Stromal cell of bone marrow (primary cell): ENCODE results near the gene ULK4.
"Not testable (repeated sequence)": the region's sequence is repeated elsewhere in the genome, so short reads cannot be mapped to it uniquely, and the experiment has no call there.

Source experiments
- DNase-seq: peaks from one replicate; pipeline ENCODE4 v3.0.0-alpha.2; 2012; ENCODE audit warnings: low read depth

The ULK4 gene

GRCh38 chr3:41315126-41315525, 646.8 kb downstream of the ULK4 start:
- no peak for DNase-seq

DNA sequence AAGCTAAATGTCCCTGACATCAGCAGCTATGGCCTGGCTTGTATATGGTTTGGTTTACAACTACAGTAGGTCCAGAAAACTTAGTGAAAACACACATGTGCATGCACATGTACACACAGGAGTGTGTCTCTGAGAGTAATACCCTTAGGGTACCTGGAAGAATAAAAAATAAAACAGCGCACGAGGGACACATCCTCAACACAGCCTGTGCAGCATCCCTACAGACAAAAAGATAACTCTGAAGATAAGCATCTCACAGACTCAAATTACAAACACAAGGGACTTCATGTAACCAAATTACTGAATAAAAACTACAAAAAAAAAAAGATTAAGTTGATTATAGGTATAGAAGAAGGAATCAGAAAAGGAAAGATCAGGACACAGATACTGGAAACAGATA, 653.8 kb downstream of the ULK4 start:
- no peak for DNase-seq

GRCh38 chr3:41307065-41307464, 654.8 kb downstream of the ULK4 start:
- no peak for DNase-seq

DNA sequence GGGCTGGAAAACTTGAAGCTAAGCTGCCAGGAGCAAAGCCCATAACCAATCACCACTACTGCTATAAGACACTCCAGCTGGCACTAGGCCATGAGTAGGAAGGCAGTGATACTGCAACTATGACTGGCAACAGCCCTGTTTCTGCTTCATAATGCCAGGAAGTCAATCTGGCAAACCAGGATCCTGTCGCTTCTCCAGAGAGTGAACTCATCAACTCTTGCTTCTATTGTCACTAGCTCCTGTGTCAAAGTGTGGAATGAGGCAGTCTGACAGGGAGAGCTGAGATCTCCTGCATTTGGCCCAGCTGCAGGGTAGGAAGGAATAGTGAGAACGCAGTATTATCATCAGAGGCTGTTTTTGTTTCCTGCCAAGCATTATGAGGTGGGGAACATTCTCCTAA, 657.3 kb downstream of the ULK4 start:
- peak; percentile 27 for DNase-seq

- DNase-seq: no peak
Measured at GRCh38 chr3:41302295-41302694, 659.6 kb downstream of the ULK4 start.

DNA sequence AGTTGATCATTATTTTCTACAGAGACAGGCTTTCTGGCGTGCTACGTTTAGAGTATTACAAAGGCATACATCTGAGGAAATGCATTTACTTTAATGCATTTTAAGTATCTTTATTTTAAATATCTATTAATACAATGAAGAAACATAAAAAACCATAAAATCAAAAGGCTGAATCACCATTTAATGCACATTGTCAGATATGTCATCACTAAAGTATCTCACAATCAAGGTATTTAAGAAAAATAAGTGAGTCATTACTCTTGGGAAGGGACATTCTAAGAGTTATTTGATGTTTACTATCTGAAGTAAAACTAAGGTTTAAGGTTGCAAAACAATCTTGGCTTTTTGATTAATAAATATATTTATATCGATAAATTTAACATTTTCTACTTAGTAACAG, 660.4 kb downstream of the ULK4 start:
- DNase-seq: no peak

DNA sequence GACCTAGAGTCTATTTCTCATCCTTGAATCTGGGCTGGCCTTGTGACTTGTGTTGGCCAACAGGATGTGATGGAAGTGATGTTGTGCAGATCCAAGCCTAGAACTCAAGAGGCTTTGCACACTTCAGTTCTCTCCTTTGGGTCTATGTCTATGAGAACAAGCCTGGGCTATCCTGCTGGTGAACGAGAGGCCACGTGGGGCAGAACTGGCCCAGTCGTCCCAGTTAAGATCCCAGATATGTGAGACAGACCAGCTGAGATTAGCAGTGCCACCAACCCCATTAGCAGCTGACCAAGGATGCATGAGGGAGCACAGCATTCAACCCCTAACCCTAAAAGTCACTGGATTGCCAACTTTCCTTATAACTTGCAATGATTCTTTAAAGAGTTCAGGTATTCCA, 662.9 kb downstream of the ULK4 start:
- no peak for DNase-seq

DNA sequence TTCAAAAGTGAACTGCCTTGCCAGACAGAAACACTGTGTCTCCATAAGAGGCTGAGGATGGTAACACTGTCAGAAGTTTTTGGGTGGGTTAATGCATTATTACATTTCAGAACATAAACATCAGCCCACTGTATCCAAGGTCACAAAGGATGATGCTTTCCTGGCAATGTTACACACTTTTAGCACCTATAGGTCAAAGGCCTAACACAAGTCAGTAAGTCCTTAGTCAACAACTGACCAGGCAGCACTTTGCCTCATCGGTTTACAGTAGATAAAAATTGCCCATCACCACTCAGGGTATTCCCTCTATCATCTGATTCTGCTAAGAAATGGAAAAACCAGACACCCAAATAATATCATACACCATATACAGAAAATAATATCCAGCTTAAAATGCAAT, 664.2 kb downstream of the ULK4 start:
- no peak for DNase-seq

DNA sequence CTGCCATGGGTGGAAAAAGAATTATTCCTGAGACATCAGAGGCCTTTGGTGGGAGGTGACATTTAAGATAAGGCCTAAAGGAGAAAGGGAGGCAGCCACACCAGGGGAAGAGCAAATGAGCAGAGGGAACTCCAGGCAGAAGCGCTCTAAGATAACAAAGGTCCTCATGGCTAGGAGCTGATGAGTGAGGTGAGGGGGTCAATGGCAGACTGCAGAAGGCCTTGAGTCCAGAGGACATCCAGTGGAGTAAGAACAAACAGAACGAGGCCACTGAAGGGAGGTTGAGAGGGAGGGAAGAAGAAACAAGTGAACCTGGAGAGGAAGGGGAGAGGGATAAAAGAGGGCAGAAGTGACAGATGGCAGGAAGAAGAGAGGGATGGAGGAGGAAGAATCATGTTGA, 665.3 kb downstream of the ULK4 start:
- no peak for DNase-seq

DNA sequence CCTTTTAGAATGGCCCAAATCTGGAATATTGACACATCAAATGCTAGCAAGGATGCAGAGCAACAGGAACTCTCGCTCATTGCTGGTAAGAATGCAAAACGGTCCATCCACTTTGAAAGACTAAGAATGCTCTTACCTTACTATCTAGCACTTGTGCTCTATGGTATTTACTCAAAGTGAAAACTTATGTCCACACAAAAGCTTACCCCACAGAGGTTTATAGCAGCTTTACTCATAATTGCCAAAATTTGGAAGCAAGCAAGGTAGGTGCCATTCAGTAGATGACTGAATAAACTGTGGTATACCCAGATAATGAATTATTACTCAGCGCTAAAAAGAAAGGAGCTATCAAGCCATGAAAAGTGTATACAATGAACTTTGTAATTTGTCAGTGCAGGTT, 666.2 kb downstream of the ULK4 start:
- DNase-seq: no peak

GRCh38 chr3:41293169-41293681, 668.7 kb downstream of the ULK4 start:
- DNase-seq: no peak

GRCh38 chr3:41290736-41291135, 671.2 kb downstream of the ULK4 start:
- DNase-seq: no peak

- DNase-seq: no peak
Measured at GRCh38 chr3:41290306-41290705, 671.6 kb downstream of the ULK4 start.

GRCh38 chr3:41288785-41289184, 673.1 kb downstream of the ULK4 start:
- DNase-seq: no peak

DNA sequence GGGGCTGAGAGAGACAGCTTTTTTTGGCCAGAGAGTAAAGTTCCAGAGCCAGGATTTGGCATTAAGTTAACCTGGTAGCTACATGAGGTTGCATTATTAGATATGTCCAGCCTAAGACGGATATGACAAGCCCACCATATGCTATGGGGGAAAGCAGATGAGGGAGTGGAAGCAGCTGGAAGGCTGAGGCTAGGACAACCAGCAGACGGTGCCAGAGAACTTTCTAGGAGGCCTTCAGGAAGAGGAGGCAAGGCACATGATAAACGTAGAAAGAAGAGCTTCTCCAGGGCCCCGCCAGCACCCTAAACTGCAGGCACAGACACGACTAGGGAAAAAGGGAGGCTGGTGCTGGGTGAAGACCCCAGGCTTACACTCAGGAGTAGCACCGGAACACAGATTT, 675.6 kb downstream of the ULK4 start:
- no peak for DNase-seq

DNA sequence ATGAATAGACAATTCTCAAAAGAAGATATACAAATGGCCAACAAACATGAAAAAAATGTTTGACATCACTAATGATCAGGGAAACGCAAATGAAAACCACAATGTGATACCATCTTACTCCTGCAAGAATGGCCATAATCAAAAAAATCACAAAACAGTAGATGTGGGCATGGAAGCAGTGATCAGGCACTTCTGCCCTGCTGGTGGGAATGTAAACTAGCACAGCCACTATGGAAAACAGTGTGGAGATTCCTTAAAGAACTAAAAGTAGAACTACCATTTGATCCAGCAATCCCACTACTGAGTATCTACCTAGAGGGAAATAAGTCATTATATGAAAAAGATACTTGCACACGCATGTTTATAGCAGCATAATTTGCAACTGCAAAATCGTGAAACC, 677.0 kb downstream of the ULK4 start:
- DNase-seq: not testable (repeated sequence)

DNA sequence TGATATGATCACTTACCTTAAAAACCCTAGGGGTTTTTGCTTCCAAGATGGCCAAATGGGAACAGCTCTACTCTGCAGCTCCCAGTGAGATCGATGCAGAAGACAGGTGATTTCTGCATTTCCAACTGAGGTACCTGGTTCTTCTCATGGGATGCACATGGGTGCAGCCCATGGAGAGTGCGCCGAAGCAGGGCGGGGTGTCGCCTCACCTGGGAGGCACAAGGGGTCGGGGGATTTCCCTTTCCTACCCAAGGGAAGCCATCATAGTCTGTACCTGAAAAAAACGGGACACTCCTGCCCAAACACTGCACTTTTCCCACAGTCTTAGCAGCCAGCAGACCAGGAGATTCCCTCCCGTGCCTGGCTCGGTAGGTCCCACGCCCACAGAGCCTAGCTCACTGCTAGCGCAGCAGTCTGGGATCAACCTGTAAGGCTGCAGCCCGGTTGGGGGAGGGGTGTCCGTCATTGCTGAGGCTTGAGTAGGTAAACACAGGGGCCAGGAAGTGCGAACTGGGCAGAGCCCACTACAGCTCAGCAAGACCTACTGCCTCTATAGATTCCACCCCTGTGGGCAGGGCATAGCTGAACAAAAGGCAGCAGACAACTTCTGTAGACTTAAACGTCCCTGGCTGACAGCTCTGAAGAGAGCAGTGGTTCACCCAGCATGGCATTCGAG, 684.0 kb downstream of the ULK4 start:
- DNase-seq: no peak

- DNase-seq: no peak
Measured at GRCh38 chr3:41276191-41276590, 685.7 kb downstream of the ULK4 start.

DNA sequence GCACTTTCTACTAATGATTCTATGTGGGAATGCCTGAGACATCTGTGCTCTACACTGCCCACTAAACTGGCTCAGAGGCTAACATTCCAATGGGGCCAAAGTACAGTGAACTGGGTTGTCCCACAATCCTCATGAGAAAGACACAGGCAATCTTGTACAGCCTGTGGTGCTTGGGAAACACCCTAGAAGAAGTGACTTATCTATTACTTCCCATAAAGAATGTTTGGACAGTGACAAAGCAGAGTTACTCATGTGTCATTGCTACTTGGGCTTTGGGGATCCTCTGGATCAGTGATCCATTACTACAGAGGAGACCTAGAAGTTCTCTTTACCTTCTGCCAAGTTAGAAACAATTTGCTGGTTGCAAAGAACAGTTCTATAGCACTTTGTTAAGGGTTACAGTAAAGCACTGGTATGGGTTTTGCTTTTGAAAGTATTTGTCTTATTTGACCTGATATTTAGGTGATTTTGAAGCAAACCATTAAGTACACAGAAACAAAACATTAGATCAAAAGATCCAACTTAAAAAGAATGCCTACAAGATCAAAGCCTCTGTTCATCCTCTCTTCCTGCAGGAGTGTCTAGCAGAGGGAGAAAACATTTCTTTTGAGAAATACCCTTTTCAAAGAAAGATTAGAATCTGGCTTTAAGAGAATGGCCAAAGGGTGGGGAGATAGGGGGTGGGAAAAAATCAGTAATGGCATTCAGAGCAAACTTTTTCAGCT, 686.8 kb downstream of the ULK4 start:
- peak; percentile 77 for DNase-seq

DNA sequence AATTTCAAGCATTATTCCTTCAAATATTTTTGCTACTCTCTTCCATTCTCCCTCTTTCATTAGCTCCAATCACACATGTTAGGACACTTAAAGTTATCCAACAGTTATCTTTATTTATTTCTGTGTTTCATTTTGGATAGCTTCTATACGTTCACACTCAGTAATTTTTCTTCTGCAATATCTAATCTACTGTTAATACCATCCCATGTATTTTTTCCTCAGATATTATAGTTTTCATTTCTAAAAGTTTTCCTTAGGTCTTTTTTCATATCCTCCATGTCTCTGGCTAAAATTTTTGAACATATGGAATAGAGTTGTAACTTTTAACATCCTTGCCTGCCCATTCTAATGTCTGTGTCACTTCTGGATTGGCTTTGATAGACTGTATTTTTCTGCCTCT, 689.2 kb downstream of the ULK4 start:
- no peak for DNase-seq

GRCh38 chr3:41267975-41268640, 693.8 kb downstream of the ULK4 start:
- peak; percentile 96 for DNase-seq

DNA sequence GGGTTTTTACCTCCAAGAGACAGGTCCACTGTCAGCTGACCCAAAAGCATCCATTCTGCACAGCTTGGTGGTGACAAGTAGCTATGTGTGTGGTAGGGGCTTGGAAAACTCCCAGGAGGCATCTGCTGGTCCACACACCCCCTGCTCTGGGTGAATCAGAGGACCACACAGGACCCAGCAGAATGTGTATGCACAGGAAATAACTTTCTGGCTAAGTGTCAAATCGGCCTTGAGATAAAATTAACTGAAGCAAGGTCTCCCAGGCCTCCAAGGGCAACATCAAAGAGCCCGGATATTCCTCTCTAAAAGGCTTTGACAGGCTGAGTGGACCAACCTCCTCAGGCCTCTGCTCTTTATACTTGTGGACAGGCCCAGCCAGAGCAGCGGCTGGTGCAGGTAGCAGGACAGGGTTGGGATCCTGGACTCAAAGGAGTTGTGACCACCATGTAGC, 696.1 kb downstream of the ULK4 start:
- DNase-seq: no peak

- DNase-seq: no peak
Measured at GRCh38 chr3:41265011-41265545, 696.8 kb downstream of the ULK4 start.
